HG03469 (cell line): Measurements from ENCODE around the gene PAQR8.
A peak's percentile ranks its signal among the peaks of the same experiment; 100 is the strongest.

Experiments
- ATAC-seq: cut with Tn5 transposase; IDR thresholded peaks from one replicate; pipeline ENCODE4 v1.9.1; 2021; ENCODE audit warnings: mild to moderate bottlenecking, moderate library complexity, moderate number of reproducible peaks; ENCODE audit not compliant: unreplicated experiment

Gene PAQR8

DNA sequence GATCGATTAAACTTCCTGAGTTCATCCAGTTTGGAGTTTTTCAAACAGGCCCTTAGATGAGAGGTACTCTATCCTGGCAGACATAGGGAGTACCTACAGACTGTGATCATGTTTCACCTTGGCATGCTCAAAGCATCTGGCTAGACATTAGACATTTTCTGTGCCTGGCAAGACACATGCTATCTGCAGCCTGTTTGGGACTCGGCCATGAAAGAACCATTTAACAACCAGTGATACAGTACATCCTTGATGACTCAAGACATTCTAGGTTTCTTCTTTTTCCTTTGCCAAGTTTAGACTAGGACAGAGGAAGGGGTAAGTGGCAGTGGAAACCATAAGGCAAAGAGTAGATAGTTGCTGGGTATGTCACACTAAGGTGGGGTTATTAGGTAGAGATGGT lies 15.4 kb upstream of the PAQR8 start:
- no peak for ATAC-seq

DNA sequence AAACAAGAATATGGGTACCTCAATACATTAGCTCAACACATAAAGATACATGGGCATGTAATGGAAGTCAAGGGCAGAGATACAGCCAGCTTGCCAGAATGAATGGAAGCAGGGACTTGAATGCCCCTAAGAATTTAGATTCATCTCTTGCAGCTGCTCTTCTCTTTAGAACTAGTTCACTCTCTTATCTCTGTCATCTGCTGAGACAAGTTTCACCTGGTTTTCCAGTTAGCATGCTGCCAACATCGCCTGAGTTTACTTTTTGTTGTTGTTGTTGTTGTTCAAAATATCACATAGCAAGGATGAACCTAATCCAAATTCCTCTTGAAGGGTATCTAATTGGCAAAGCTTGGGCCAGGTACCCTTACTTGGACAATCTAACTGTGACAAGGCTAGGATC lies 14.1 kb upstream of the PAQR8 start:
- no peak for ATAC-seq

DNA sequence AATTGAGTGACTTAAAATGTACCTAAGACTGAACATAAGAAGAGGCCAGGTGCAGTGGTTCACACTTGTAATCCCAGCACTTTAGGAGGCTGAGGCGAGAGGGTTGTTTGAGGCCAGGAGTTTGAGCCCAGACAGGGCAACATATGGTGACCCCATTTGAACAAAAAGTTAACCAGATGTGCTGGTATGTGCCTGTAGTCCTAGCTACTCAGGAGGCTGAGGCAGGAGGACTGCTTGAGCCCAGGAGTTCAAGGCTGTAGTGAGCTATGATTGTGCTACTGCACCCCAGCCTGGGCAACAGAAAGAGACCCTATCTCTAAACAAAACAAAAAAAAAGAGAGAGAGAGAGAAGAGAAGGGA lies 10.1 kb upstream of the PAQR8 start:
- no peak for ATAC-seq

DNA sequence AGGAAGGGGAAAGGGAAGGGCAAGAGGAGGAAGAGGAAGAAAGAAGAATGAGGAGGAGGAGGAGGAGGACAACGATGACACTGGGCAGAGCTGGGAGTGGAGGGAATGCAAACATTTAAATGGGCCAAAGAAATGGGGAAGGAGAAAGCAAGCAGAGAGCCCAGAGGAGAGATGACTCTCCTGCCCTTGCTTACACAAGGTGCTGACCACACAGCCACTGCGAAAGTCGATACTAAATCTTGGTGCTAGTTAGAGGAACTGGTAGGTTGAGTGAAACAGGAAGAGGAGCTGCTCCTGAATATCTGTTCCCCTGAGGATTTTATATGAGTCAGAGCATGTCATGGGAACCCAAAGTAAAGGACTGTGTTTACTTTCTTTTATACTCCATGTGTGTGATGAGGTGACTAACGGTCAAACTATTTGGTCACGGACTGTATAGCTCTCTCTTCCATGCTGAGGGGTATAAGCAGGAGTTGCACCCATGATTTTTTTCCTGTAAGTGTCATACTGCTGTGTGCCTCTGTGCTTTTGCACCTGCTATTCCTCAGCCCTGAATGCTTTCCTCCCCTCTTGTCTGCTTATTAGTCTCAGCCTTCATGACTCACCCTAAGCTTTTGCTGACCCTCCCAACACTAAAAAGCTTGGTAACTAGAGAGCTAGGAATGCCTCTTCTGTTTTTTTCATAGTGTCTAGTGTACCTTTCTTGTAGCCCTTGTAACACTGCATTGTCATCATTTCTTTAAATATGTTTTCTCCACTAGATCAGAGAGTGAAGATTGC lies 9.5 kb upstream of the PAQR8 start:
- ATAC-seq = peak; percentile 81

DNA sequence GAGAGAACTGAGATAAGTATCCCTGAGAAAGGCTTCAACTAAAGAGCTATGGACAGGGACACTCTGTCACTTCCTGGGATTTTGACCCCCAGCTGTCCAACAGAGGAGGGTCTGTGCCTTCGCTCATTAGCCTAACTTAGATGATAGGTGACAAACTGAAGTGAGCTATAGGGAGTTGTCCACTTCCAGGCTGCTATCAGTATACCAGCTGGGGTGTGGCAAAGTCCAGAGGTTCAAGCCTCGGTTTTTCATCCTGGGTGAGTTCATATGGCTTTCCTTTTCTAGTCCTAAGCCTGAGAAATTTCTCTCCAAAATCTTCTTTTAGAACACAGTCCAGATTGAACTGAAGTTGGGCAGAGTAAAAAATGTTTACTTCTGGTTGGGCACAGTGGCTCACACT lies 5.9 kb upstream of the PAQR8 start:
- no peak for ATAC-seq

DNA sequence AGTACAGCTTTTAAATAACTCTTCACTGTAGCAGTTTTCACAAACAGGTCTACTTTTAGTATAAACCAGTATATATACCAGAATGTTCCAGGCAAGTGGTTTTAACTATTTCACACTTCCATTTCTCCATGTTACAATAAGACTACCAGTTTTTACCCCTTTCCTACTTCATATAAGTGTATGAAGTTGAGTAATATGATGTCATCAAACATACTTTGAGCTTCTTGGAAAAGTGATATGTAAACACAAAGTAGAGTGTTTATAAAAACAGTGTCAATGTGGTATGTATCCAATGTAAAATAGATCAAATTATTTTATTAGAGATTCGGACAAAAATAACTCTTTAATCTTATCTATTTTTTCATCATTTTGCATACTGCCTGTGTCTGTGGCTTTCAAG lies 2.5 kb upstream of the PAQR8 start:
- ATAC-seq = no peak

DNA sequence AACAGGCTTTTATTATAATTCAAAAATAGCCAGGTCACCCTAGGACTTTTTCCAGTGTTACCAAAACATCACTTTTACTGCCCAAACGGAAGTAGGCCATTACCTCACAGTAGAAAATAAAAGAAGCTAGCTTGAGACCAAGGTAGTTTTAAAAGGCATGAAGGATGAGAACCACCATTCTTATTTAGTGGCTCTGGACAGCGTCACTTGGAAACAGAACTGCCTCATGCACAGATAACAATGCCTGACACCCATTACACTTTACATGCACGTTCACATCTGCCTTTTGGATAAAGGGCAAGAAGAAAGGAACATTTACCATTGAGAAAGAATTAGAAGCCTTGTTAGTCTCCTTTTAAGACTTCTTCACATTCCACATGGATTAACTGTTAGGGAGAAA lies 1.9 kb upstream of the PAQR8 start:
- ATAC-seq = no peak

DNA sequence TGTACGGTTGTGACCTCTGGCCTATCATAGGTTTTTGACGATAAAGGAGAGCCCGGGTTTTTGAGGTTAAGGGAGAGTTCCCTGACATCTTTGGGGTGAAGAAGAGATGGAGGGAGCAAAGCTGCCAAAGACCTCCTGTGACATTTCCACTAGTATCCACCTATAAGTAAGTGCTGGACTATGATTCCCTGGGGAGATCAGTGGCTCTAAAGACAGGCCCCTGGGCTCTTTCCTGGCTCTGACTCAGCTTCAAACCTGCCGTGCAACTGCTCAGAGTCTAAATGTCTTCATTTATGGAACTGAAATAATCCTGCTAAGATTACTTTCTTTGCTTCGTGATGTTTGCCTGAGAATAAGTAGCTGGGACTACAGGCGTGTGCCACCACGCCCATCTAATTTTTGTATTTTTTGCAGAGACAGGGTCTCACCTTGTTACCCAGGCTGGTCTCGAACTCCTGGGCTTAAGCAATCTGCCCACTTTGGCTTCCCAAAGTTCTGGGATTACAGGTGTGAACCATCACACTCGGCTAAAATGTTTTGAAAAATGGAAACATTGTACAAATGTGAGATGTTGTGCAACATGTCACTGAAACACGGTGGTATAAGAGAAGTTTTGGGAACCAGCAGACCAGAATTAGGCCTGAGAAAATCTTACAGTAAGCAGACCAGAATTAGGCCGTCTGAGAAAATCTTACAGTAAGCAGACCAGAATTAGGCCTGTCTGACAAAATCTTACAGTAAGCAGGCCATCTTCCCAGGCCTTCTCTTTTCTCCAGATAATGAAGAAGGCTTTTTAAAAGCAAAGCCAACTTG lies 1.1 kb upstream of the PAQR8 start:
- ATAC-seq = no peak

DNA sequence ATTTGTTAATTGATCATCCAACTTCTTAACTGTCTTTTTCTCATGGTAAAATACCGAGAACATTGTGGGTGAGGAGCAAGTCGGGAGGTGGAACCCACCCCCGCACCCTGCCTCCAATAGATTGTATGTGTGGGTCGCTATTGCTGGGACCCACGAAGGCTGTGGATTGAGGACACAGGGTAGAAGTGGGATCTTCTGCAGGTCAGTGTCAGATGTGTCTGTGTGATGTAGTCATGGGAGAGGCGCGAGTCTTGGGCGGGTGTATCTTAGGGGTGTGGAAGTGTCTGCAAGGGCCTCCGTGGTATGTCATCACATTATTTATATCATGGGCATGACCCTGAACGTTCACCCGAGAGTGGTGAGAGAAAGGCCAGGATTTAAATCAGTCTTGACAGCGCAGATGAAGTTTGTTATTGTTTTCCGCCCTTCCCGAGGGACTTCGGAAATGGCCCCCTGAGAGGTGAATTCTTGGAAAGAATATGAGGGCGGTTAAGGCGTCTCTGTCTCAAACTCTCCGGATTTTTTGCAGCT lies 472 bp upstream of the PAQR8 start:
- no peak for ATAC-seq

DNA sequence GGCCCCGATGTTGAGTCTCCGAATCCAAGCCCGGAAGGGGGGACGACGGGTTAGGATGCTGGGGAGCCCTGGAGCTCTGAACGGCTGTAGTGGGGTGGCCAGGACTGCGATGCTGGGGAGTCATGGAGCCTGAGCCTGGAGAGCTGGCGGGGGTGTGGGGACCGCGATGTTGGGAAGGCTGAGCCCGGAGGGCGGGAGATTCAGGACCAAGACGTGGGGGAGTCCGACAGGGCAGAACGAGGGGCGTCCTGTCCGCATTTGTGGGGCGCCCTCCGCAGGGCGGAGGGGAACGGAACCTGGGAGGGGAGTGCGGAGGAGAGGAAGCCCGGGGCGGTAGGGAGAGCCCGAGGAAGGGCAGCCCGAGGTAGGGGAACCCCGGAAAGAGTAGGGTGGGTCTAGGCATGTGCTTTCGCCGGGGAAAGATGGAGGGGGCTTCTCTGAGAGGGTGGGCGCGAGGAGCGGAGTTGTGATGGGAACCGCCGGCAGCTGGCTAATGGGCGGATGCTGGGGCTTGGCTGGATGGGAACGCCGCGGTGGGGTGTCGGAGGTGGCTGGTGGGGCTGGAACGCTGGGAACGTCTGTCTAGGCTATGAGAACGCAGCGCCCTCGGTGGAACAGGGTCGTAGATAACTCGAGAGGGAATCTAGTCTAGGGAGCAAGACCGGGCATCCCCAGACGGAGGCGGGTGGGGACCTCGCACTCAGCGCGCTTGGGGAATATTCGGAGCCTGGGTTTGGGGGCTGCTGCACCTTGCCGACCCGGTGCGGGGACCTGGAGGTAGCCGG lies 684 bp downstream of the PAQR8 start:
- ATAC-seq = peak; percentile 27

DNA sequence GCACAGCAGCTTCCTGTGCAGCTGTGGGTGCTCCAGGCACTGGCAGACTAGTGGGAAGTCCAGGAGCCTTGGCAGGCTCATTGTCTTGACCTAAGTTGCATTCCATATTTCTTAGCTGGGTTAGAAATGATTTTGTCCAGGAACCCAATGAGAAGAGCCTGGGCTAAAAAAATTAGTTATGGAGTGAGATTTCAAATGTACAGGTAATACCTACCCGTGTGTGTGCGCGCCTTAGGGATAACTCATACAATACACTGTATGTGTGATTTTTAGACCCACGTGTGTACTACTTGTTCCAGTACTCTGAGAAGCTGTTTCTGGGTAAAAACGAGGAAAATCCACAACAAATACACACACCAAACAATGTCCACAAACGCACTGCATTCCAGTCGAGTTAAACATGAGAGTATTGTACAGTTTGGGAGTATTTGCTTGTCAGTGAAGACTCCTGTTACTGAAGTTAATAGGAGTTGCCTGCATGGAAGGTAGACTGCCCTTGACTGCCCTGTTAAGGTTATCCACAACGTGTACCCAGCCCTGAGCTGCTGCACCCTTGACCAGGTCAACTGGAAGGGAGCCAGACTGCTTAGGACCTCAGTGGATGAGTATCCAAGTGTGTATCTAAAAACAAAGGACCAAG lies 1.4 kb downstream of the PAQR8 start:
- ATAC-seq = no peak

DNA sequence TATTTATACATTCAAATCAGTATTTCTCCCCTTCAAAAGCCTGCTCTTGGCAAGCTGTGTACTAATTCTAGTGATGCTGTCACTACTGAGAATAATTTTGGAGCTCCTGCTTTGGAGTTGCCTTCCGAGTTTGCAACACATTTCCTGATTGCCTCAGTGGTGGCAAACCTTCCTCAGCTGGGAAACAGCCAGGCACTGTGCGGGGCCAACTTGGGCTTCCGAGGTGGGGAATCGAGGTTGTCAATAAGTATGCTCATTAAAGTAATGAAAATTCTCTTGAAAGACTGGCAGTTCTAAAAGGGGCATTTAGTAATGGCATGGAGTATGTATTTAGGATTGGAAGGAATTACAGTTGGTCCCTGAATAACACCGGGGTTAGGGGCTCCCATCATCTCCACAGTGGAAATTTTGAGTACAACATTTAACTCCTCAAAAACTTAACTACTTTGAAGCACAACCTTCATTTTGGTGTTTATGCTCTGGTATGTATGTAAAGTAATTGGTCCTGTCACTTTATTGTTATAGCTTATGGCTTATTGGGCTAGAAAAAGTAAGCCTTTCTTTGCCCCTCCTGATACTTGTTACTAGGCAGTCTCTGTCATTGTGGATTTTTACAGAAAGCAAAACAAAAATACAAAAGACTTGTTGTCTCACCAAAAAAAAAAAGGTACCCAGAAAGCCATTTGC lies 2.7 kb downstream of the PAQR8 start:
- ATAC-seq = no peak

DNA sequence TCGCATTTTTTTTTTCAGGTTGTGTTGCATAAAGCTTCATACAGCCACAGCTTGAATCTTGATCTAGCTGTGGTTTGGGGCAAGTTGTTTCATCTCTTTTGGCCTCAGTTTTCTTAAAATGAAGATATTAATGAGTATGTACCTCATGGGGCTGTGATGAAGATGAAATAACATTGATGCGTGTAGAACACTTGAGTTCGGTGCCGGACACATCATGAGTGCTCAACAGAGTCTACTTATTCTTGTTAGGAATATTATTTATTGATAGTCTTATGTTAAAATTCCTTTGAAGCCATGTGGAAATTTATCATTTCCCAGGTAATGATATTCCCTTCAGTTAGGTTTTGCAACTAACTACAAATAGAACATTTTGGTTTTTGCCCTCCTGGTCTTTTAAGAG lies 3.4 kb downstream of the PAQR8 start:
- ATAC-seq = no peak

DNA sequence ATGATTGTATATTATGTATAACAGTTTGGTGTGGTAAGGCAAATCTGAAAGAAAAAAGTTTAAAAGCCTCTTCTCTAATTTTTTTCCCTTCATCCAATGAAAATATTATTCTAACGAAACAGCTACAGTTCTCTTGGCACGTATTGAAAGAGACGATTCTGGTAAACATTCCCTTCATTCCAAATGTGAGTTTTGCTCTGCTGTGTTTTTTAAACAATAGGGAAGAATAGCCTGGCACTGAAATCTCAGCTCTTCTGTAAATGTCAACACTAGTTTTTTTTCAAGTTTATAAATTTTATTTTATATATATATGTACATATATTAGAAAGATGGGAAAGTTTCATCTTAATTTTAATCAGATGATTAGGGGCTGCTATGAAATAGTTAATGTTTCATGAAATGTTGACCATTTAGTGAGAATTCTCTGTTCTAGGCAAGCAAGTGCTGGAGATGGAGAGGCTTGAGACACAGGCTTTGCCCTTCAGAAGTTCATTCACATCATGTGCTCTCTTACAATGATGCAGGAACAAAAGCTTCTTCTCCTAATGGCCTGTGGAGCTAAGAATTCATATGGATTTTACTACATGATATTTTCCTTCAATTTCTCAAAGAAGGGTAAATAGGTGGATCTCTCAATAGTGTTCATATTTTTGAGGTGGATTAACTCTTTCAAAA lies 4.1 kb downstream of the PAQR8 start:
- no peak for ATAC-seq

DNA sequence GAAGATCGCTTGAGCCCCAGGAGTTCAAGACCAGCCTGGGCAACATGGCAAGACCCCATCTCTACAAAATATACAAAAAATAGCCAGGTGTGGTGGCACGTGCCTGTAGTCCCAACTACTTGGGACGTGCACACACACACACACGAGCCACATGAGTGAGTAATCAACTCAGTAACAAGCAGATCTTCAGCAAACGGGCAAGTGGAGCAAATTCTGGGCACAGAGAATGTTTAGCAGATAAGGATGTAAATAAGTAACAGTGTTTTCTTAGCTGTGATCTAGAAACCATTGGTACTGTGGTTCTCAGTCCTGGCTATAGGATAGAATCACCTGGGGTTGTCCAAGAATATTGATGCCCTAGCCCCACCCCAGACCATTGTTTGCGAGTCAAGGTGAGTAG lies 6.1 kb downstream of the PAQR8 start:
- no peak for ATAC-seq

DNA sequence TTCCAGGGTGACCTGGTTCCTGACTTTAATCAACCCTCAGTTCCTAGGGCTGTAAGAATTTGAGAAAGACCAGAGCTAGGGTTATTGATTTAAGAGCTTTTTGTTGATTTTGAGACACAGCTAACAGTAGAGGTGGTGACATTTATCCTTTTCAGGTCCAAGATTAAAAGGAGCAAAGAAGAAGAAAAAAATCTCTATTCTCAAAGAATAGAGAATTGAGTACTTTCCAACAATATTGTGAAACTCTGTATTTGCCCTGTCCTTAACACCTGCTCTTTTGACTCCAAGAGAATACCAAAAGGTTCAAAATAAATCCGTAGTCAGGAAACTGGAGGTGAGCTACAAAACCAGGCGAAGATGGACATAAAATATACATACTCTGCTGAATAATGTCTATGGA lies 7.3 kb downstream of the PAQR8 start:
- ATAC-seq = no peak

DNA sequence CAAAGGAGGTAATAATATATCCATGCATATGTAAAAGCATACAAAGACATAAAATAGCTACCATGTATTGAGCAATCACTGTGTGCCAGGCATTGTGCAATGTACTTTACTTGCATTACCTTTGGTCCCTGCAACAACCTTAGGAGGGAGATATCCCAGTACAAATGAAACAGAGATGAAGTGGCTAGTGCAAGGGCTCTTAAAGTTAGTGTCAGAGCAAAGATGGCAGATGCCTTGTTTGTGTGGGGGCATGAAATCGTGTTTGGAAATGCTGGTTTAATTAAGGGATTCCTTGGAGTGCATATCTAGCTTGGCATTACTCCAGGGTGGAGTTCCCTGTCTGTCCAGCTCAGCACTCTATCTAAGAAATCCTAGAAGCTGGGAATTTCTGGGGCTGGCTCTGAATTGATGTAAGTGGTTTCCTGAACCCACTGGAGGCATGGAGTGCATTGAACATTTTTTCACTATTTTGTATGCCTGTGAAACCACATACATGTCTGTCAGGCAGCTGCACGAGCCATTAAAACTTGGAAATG lies 9.8 kb downstream of the PAQR8 start:
- no peak for ATAC-seq

DNA sequence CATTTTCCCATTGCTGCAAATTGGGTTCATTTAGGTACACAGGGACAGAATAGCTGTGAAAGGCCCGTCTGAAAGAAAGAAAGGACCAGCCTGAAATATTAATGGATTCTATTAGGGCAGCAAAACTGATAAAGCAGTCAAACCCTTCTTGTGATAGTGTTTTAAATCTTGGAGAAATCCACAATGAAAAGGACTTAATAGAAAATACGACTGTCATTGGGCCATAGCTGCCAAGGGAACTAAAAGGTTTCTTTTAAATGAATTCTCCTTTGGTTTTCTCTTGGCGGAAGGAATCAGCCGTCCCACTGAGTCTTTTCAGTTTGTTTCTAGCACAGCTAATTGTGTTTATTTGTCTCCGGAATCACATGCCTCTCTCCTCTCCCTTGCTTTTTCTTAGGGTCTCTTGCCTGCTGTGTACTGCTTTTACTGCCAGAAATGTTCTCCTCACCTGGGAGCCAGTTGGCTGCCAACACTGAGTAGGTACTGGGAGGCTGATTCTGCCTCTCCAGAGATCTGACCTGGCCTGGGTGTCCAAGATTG lies 11.3 kb downstream of the PAQR8 start:
- ATAC-seq = no peak

DNA sequence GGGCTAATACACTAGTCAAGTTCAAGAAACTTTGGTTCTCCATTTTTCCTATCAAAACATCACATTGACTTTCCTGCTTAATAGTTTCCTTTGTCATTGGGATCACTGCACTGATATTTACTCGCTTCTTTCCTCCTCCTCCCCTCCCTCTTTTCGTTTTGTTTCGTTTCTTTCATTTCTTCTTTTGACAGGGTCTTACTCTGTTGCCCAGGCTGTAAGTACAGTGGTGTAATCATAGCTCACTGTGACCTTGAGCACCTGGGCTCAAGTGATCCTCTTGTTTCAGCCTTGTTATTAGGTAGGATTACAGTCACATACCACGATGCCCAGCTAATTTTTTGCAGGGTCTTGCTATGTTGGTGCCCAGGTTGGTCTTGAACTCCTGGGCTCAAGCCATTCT lies 12.3 kb downstream of the PAQR8 start:
- ATAC-seq = no peak
